Activated T-cell treated with anti-CD3 and anti-CD28 coated beads, Interleukin-2, amount 50 U/mL, for 1 hour (primary cell): ENCODE results near the gene CTIF.
"Not testable (repeated sequence)": the region's sequence is repeated elsewhere in the genome, so short reads cannot be mapped to it uniquely, and the experiment has no call there.

Source experiments
- DNase-seq: peaks from one replicate; pipeline ENCODE4 v3.0.0-alpha.2; 2020

Gene CTIF

DNA sequence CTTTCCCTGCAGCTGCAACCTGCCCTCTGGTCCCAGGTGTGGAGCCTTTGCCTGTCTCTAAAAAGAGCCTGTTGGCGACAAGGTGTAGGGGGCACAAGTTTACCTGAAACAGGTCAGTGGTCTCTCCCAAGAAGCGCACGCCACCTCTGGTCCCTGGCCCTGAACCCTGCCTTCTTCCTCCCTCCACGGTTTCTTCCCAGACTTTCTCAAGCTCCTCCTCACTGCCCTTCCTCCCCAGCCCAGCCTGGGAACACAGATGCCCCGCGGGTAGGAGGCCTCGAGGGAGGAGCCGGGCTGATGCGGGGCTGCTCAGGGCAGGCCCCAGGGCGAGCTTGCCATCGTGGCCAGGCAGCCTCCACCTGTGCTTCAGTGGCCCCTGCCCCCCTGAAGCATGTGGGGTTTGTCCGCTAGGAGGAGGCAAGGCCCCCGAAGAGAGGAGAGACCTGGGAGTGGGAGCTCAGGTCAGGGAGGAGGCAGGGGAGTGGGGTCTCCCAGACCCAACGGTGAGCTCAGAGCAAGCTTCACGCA lies 322.4 kb downstream of the CTIF start:
- no peak for DNase-seq

DNA sequence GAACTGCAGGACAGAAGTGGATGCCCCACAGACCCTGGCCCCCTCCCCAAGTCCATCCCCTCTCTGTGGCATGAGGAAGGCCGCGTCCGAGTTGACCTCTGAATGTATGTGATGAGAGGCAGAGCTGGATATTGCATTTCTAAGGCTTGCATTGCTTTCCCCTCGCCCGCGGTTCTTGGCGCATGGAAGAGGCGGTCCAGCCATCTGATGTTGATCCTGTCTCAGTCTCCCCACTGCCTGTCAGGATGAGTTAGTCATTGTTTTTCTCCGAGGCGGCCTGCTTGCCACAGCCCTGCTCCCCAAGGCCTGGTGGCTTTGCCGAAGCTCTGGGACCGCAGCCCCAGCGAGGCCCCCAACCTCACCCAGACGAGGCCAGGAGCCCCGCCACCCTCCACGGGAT lies 323.3 kb downstream of the CTIF start:
- no peak for DNase-seq

DNA sequence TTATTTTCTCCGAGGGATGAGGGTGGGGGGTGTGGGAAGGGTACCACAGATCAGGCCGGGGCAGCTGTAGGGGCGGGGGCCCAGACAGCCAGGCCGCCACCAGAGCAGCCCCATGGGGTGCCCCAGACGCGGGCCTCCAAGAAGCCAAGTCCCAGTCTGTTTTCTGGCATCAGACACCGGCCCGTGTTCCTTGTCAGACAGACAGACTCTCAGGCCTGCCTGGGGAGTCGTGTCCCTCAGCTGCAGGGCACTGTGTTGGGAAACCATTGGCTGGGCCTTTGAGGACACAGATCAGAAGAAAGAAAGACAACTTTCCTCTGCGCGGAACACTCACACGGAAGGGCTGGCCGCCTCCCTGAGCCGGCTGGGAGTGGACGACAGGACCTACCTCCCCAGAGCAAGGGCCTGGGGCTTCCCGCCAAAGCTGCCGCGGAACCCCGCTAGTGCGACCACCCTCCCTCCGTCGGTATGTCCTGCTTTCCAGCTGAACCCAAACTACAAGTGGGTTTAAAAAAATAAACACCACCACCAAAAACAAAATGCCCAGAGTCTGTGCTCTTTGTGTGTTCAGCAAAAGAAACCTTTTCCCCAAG lies 323.9 kb downstream of the CTIF start:
- no peak for DNase-seq

DNA sequence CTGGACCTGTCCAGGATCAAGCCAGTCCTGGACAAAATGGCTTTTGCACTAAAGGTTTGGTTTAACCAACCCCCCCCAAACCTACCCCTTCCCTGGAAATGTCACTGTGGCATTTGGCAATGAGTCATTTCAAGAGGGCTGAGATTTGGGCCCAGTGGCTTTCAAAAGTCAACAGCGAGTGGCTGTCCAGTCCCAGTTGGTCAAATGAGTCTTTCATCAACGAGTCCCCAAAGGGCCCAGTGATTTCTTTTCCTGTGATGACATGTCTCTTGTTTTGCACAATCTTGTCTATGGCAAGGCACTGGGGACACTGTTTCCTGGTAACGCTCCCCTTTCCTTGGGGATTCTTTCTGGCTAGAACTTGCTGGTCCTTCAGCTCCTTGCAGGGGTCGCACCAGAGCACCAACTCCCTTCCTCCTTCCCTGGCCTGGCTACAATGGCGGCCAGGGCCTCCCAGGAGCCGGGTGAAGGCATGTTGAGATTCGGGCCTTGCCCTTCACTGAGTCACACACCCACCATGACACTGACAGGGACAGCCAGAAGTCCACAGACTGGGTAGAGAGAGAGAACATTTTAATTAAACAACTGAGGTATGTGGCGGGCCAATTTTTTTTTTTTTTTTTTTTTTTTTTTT lies 324.7 kb downstream of the CTIF start:
- no peak for DNase-seq

DNA sequence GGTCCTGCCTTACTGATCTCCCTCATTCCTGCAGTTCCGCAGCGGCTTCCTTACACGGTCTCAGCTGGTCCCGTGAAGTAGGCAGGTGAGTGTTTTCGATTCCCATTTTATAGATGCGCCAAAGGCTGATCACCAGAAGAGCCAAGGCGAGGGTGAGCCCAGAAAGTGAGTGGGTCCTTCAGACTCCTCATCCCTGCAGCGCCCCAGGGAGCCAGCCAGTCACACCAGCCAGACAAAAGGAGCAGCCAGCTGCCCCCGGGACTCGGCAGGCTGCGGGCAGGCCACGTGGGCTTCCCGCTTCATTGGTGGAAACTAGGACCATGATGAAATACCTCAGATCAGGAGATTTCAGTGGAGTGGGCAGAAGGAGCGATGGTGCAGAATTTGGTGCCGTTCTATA lies 326.0 kb downstream of the CTIF start:
- DNase-seq, result no peak

DNA sequence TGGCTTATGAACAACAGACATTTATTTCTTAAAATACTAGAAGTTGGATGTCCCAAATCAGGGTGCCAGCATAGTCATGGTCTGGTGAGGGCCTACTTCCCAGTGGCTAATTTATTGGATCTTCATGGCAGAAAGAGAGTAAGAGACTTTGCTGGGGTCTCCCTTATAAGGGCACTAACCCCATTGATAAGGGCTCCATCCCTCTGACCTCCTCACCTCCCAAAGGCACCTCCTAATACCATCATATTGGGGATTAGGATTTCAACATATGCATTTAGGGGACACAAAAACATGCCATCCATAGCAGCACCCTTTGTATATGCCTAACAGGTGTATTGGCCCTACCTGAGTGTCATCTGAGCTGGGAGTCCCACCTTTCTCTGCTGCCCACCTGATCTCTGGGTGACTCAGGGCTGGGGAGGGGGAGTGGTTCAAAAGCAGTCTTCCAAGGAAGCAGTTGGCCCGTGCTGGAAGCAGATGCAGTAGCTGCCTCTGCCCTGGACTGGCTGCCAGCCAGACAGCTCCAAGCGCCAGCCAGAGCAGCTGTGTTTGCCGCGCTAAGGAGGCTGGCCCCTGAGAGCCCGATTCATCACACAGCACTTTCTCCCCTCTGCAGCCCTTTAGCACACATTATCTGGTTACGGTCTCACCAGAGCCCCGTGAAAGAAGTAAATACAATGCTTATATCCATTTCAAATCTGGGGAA lies 327.4 kb downstream of the CTIF start:
- no peak for DNase-seq

DNA sequence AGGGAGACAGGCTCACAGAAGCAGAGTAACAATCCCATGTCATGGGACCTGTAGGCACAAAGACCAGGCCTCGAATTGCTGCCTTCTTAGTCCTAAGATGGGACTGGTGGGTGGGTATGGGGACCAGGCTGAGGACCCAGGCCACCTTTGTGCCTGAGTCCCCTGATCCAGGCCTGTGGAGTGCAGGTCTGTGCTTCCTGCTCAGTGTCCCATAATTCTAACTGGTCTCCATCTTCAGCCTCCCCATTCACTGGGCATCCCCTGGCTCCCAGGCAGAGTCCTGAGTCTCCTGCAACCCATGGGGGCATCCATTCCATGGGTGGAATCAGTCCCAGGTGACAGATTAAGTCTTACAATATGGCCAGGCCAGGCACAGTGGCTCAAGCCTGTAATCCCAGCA lies 328.0 kb downstream of the CTIF start:
- DNase-seq, result no peak

DNA sequence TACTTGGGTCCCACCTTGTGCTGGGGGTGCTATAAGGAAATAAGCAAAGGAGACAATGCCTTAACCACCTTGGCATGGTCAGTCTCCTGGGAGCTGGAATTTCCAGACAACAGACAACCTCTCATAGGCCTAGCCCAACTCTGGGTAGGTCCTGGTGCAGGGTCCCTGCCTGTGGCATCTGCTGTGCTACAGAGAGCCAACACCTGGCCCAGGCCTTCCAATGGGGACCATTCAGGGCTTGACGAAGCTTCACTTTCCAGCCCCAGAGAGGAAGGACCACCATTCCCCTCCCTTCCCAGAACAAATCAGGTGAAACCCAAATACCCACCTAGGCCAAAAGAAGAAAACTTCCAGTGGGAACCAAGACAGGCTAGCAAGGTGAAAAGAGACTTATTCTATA lies 329.1 kb downstream of the CTIF start:
- no peak for DNase-seq

DNA sequence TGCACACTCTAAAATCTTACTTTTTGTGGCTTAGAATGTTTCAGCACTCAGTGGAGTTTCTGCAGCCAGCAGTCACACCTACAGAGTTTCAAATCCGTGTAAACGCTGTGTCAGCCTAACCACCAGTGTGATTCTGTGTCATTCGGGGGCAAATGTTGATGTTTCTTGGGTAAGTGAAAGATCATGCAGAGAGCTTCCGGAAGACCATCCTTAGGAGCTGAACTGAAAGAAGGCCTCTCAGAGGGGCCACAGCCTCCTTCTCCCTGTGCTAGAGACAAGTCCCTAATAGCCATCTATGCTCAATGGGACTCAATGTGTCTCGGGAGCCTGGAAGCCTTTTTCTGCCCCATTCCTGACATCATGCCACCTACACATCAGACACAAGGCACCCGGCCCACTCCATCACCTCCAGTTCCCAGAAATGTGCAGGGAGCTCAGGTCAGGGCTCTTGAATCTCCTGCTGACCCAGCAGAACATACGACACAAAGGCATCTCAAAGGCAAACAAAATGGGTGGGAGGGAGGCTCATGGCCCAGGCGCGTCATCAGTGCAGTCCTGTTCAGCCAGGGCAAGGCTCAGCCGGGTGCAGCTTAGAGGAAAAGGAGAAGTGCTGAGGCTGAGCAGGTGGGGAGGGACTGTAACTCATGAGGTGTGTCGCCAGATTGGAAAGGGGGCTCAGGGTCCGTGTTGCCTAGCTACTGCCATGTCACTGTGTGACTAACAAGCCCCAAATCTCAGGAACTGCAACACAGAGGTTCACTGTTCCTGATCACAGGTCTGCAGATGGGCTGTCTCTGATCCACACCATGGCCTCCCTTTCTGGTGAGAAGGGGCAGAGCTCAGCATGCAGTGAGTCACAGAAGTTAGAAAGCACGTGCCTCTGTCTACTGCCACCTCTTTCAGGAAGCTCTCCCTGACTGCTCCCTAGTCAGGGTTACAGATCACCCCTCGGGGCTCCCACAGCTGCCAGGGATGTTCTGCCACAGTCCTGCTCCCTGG lies 329.9 kb downstream of the CTIF start:
- DNase-seq, result no peak

DNA sequence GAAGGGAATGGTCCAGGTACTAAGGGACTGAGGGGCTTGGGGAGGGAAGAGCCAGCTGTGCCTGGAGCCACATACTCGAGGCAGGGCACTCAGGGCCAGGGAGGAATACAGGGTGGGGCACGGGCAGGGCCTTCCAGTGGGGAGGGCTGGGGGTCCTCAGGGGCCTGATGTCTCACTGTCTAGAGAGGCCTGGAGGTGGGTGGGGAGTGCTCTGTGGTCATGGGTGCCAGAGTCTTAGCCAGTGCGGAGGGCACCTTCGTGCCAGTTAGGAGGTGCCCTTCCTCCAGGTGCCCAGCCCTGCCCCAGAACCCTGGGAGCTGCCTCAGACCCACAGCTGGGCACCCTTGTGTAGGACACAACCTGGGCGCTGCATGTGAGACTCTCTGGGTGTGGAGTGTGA lies 330.8 kb downstream of the CTIF start:
- no peak for DNase-seq

DNA sequence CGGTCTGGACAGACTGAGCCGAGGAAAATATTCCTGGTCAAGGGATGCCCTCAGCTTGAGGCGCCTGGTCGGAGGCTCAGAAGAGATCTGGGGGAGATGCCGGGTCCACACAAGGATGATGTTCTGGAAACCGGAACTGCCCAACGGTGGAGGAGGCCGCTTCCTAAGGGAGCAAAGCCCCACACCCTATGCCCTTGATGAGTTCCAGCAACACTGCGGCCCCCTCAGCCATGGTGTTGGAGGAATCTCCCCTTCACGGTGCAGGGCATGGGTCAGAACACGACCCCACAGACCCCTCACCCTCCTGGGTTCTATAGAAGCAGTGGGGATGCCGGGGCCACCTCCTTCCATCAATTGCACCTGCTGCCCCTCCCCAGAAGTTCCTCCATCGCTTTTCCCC lies 332.1 kb downstream of the CTIF start:
- DNase-seq, result not testable (repeated sequence)

DNA sequence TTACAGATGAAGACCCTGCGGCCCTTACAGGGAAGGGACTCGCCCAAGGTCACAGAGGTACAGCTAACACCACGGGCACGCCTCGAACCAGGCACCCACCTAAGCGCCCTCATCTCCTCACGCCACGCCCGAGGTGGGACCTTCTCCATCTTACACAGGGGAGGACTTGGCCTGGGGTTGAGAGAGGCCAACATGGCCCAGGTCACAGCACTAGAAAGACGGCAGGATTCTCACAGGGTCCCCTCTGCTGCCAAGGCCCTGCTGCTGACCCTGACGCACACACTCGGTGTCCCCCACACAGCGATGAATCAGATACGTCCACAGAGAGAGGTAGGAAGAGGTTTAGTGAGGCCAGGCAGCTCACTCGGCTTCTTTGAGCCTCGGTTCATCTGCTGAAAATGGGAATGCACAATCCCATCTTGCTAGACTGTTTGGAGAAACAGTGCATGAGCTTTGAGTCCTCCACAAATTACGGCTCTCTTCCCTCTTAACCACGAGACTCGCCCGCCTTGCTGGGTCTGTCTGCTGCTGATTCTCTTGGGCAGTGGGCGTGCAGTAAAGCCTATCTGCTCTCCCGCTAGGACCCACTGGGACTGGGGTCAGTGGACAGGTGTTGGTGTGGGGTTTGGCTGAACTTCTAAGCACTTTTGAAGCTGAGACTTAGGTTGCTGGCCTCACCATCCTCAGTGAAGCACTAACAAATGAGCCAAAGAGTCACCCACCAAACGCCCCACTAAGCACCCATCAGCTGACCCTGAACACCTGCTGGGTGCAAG lies 332.7 kb downstream of the CTIF start:
- no peak for DNase-seq

DNA sequence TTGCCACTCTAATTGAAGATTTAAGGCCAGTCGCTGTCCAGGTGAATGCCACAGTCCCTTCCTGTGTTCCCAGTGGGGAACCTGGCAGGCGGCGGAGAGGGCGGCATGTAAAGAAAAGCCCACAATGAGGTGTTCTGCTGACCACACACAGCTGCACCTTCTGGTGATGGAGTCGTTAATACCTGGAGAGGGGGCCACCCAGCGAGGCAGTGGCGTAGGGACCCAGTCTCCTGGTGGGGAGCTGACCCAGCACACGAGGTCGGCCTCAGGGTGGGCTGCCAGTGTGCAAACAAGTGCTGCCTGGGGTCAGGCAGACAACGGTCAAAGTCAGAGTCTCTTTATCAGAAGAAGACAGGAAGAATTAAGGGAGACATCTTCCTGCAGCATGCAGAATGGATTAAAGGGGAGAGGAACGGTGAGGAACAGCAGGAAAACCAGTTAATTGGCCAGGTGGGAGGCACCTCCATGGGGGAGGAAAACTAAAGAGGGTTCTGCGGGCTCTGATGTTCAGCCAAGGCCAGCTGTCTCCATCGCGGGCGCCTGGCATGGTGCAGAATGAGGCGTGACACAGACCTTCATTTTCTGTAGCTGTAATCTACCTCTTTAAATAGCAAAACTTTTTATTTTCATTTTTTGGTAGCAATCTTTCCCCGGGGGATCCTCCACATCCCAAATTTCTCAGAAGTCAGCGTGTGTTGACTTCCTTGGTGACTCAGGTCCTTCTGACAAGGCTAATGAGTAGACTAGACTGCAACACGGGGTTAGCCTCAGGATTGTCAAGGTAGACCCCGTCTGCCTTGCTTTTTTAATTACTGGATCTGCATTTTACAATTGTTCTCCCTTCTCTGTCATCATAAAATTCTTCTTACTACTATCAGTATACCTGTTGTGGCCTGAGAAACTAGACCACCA lies 333.7 kb downstream of the CTIF start:
- DNase-seq, result no peak

DNA sequence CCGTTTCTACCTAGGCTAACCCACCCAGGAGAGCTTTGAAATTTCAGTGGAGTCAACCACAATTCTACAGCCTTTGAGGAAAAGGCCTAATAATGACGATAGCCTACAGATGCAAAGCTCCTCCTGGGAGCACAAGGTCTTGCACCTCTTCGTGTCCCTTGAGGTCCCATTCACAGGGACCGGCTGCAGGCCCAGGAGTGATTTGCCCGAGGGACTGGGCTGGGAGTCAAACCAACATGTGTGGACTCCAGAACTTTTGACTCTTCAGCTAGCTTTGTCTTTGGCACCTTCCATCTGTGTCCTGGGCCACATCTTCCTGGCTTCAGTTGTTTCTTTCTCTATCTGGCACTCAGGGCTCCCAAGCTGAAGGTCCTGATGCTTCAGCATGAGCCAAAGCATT lies 335.4 kb downstream of the CTIF start:
- no peak for DNase-seq

DNA sequence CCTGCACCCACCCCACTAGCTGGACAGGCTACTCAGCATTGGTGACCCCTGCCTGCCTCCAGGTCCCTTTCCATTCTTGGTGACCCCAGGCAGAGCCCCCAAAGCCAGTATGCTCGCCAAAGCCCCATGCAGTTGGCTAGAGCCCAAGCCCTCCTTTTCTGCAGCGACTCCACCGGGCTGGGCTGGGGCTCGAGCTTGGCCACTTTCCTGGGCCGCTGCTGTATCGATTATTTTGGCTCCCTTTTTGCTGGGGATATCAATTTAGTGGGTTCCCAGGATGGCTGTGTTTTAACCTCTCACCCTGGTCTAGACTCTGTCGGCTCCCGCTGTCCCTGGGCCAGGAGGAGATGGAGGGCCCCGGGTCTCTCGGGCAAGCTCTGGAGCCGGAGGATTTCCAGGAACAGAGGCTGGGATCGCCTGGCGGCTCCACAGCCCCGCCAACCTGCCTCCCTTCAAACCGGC lies 335.9 kb downstream of the CTIF start:
- DNase-seq, result no peak

DNA sequence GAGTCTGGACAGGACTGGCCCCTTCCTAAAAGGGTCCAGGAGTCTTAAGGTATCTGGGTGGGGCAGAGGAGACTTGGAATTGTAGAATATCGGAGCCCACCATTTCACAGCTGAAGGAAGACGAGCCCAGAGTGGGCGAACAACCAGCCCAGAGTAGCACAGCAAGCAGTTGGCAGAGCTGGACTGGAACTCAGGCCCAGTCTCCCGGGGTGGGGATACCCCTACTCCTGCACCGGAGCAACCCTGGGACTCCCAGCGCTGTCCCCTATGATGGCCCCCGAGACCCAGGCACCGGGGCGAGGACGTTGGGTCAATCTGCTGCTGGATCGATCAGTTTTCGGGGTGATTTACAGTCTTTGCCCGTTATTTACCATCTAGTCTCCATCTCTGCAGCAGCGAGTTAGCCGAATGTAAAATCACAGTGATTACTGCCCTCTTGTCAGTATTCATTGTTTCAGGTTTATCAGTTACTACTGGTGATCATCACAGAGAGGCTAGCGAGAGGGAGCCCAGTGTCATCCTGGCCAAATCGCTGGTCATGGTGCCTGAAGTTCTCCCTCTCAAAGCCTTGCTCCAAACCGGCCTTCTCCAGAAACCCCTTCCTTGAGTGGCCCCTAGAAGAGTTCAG lies 336.6 kb downstream of the CTIF start:
- no peak for DNase-seq

DNA sequence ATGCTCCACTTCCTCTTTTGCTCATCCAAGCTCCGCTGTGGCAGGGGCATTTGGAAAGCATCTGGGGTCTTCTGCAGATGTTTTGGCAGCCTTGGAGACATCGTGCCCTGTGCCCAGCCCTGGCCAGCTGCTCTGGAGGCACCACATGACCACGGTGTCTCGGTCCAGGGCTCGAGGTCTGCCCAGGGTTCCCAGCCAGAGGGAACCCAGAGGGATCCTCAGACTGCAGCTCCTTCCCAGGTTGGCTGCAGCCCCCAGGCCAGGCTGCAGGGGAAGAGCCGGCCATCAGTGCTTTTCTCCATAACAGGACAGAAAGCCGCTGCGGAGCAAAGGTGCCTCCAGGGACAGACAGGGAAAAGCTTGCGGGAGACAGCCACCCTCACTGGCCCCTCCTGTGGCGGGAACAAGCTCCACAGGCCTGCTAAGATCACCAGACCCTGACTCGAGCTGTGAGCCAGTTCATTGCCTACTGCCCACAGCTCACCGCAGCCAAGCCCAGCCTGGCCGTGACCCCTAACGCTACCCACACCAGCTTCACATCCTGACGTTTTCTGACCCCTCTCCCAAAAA lies 337.2 kb downstream of the CTIF start:
- no peak for DNase-seq

DNA sequence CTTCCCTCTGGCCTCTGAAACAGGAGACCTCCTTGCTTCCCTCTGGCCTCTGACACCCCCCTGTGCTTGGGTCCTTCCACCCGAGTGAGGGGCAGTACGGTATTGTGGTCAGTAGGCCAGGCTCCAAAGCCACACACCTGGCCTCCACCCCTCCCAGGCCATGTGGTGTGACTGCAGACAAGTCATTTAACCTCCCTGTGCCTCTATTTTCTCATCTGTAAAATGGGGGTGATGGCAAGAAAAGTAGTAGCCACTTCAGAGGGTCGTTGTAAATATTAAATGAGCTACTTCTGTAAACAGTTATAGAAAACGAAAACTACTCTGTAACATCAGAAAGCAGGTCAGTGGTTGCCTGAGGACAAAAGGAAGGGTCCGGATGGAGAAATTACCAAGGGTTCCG lies 337.8 kb downstream of the CTIF start:
- no peak for DNase-seq

DNA sequence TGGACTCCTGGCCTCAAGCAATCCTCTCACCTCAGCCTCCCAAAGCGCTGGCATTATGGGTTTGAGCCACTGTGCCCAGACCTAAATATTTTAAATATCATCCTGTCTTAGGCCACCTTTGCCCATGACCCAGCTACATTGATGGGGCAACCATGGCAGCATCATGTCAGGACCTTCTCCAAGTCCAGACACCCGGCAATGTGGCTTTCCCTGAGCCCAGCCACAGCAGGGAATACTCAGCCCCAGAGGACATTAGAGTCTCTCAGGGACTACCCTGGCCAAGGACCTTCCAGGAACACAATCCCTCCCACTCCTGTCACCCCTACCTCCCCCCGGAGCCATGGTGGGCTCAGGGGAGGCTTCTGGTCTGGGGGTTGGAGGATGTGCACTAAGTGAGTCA lies 339.1 kb downstream of the CTIF start:
- no peak for DNase-seq

DNA sequence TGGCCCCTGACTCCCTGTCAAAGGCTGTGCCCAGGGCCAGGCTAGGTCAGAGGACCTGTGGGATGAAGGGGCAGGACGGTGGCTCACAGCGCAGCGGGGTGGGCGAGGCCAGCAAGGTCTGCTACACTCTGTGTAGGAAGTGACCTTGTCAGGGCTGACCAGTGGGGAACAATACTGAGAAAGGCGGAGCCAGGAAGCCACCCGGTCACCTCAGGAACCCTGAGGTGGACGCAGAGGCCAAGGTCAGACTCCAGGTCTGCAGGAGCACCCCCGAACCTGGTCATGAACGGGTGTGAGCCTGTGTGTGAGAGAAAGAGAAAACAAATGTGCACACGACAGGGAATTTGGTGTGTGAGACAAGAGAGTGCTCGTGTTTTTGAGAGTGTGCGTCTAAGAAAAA lies 339.6 kb downstream of the CTIF start:
- no peak for DNase-seq
